IPS DF 4.7 (cell line): ENCODE data around the gene MFAP5.
"Not testable (repeated sequence)": the region's sequence is repeated elsewhere in the genome, so short reads cannot be mapped to it uniquely, and the experiment has no call there.

ENCODE experiments used
- DNase-seq: peaks from one replicate; pipeline ENCODE4 v3.0.0-alpha.2; 2013; ENCODE audit warnings: low spot score; ENCODE audit errors: extremely low read depth

Gene MFAP5

DNA sequence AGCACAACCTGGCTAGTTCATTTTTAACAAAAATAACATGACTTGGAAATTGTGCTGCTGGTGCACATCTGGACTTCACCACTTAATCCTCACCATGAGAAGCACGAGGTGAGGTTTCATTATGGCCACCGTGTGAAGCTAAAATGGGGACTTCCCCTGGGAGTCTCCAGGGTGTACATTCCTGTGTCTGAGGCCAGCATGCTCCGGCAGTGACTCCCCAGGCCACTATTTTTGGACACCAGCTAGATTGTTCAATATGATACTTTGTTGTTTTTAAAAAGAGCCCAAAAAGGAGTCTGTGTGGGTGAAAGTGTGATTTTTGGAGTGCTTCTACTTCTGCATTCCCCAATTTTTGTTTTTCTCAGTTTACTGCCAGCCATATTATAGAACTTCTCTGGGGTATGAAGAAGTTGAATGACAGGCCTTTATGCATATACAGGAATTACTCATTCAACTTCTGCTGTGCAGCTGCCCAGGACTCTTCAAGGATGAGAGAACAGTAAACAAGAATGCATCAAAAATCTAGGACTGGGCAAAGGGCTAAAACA is 33.1 kb downstream of the MFAP5 start:
- no peak for DNase-seq

GRCh38 chr12:8628731-8629130 is 33.9 kb downstream of the MFAP5 start:
- DNase-seq: no peak

DNA sequence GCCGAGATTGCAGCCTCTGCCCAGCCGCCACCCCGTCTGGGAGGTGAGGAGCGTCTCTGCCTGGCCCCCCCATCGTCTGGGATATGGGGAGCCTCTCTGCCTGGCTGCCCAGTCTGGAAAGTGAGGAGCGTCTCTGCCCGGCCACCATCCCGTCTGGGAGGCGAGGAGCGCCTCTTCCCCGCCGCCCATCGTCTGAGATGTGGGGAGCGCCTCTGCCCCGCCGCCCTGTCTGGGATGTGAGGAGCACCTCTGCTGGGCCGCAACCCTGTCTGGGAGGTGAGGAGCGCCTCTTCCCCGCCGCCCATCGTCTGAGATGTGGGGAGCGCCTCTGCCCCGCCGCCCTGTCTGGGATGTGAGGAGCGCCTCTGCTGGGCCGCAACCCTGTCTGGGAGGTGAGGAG is 37.9 kb downstream of the MFAP5 start:
- DNase-seq: not testable (repeated sequence)

DNA sequence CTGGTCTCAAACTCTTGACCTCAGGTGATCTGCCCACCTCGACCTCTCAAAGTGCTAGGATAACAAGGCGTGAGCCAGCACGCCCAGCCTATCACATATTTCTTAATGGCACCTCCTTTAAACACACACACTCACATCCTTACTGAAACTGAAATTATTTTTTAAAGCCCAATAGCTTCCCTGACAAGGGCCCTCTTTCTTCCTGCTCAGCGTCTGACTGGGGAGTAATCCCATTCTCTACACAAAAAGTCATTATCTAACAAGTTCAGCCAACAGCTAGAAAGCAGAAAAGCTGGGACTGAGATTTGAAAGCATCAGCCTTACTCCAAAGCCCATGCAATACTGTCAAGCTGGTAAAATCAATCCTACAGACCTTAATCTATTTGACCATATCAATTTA is 40.0 kb downstream of the MFAP5 start:
- DNase-seq: no peak

DNA sequence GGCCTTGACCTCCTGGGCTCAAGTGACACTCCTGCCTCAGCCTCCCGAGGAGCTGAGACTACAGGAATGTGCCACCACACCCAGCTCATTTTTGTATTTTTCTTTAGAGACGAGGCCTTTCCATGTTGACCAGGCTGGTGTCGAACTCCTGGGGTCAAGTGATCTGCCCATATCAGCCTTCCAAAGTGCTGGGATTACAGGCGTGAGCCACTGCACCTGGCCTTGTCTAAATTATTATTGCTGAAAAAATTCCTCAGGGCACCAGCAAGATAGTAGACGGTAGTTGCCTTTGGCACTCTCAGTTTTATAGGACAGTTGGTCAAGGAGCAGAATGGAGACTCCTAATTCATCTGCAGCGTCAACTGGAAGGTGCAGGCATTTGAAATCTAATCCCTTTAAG is 47.4 kb downstream of the MFAP5 start:
- DNase-seq: no peak

DNA sequence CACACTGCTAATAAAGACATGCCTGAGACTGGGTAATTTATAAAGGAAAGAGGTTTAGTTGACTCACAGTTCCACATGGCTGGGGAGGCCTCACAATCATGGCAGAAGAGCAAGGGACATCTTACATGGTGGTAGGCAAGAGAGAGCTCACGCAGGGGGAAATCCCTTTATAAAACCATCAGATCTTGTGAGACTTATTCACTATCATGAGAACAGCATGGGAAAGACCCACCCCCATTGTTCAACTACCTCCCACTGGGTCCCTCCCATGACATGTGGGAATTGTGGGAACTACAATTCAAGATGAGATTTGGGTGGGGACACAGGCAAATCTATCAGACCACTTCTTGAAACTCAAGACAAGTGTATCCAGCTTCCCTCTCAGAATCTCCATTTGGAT is 48.7 kb downstream of the MFAP5 start:
- not testable (repeated sequence) for DNase-seq

- no peak for DNase-seq
These were observed 50.0 kb downstream of the MFAP5 start, which contains the start of gene AICDA for GRCh38 chr12:8612629-8613028. Gene AICDA, minus strand, starts transcription at chr12:8612859. Its CDS starts 92 bp downstream, at chr12:8612767.

- no peak for DNase-seq
These were observed 53.5 kb downstream of the MFAP5 start for GRCh38 chr12:8609061-8609570.

- no peak for DNase-seq
These were observed 55.7 kb downstream of the MFAP5 start for GRCh38 chr12:8606890-8607289.

GRCh38 chr12:8605057-8605456 is 57.6 kb downstream of the MFAP5 start:
- DNase-seq: no peak

GRCh38 chr12:8603856-8604255 is 58.8 kb downstream of the MFAP5 start:
- DNase-seq: no peak

GRCh38 chr12:8603286-8603685 is 59.3 kb downstream of the MFAP5 start:
- DNase-seq: no peak

- DNase-seq: no peak
These were observed 66.1 kb downstream of the MFAP5 start for GRCh38 chr12:8596561-8596960.
